Bronchial epithelial cell (primary cell): Measurements from ENCODE around the gene SNORC. TPM values are rescaled to one million over a fixed set of nuclear protein-coding genes. Genes with fewer than 3 reads are reported as not detected.
"Not testable (repeated sequence)": the region's sequence is repeated elsewhere in the genome, so short reads cannot be mapped to it uniquely, and the experiment has no call there.

Source experiments
- DNase-seq: peaks from one replicate; pipeline ENCODE4 v3.0.0-alpha.2; 2010; ENCODE audit warnings: low read depth
- FAIRE-seq: peaks from 2 replicates; lab custom pipeline; 2011; peaks lifted over from hg19 to GRCh38; lab: Jason Lieb, UNC
- H3K27me3 ChIP-seq: 2 replicates; pipeline ENCODE4 v1.5.1; 2011; ENCODE audit warnings: low read length; ENCODE audit not compliant: control insufficient read depth, insufficient read depth
- H3K36me3 ChIP-seq: 2 replicates; pipeline ENCODE4 v1.5.1; 2011; ENCODE audit warnings: low read length; ENCODE audit not compliant: control insufficient read depth, insufficient read depth
- H3K4me3 ChIP-seq: 2 replicates; pipeline ENCODE4 v1.5.1; 2011; ENCODE audit warnings: mild to moderate bottlenecking, low read depth, low read length, control low read depth
- total RNA-seq: library from RNA; depleted of rRNA; stranded (reverse); fragments of >200 nt; gene quantifications from 2 replicates; pipeline ENCODE4 v1.2.1, GENCODE V29; 2014
- TF ChIP-seq, protein P1 (sequence below): IDR thresholded peaks from 2 replicates; pipeline ENCODE4 v1.5.1; 2011; ENCODE audit warnings: mild to moderate bottlenecking, moderate library complexity, low read length, control low read depth, inconsistent platforms; ENCODE audit not compliant: insufficient read depth, severe bottlenecking

Gene SNORC
- total RNA-seq, 1 donor from 2014 or later = 0.53 TPM

DNA sequence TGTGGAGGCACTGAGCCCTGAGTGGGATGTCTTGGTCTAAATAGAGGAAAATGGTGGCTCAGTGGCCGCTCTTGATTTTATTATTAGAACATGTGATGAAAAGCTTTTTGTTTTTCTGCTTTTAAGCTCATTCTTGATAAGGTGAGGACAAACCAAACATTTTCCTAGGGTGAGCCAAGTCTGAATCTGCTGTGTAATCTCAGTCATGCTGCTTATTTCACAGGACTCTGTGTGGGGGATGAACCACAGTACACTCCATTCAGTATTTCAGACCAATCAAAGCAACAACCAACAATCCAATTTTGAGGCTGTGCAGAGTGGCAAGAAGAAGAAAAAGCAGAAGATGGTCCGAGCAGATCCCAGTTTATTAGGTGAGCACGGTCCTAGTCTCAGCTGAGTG lies 20.0 kb upstream of the SNORC start:
- DNase-seq (no peak), FAIRE-seq (no peak)
- TF ChIP-seq, protein P1, sequence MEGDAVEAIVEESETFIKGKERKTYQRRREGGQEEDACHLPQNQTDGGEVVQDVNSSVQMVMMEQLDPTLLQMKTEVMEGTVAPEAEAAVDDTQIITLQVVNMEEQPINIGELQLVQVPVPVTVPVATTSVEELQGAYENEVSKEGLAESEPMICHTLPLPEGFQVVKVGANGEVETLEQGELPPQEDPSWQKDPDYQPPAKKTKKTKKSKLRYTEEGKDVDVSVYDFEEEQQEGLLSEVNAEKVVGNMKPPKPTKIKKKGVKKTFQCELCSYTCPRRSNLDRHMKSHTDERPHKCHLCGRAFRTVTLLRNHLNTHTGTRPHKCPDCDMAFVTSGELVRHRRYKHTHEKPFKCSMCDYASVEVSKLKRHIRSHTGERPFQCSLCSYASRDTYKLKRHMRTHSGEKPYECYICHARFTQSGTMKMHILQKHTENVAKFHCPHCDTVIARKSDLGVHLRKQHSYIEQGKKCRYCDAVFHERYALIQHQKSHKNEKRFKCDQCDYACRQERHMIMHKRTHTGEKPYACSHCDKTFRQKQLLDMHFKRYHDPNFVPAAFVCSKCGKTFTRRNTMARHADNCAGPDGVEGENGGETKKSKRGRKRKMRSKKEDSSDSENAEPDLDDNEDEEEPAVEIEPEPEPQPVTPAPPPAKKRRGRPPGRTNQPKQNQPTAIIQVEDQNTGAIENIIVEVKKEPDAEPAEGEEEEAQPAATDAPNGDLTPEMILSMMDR = no peak
- Histone ChIP-seq H3K27me3 (no peaks in the 10 kb centered on the region), H3K36me3 (peaks cover 17% of the 10 kb centered on the region), H3K4me3 (no peak overlapping the region)

DNA sequence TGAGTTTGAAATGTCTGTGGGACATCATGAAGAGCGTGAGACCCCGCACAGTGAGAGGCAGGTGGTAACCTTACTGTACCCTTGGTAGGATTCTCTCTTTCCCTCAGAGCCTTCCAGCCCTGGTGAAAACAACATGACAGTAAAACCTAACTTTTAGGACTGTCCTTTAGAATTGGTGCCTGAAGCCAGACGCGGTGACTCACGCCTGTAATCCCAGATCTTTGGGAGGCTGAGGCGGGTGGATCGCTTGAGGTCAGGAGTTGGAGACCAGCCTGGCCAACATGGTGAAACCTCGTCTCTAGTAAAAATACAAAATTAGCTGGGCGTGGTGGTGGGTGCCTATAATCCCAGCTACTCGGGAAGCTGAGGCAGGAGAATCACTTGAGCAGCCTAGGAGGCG lies 18.0 kb upstream of the SNORC start:
- H3K36me3 ChIP-seq = peaks cover 12% of the 10 kb centered on the region
- not testable (repeated sequence) for H3K4me3 ChIP-seq, H3K27me3 ChIP-seq, DNase-seq, FAIRE-seq

DNA sequence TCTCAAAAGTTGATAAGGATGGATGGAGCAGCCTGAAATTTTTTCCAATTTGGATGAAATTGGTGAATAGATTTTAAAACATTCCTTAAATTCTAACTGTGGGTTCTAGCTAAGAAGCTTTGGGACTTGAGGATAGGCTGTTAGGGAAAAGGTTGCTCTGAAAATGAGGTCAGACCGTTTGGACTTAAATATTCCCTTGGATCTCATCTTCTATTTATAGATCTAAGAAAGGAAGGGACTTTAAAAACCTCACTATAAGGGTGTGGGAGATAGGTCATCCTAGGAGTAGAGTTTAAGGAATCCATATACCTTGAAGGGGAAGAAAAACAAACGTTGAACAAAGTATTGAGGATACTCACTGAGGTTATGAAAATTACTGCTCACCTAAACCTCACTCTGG lies 17.4 kb upstream of the SNORC start:
- TF ChIP-seq, protein P1 = no peak
- DNase-seq (no peak), FAIRE-seq (no peak)
- Histone ChIP-seq H3K36me3 (peaks cover 12% of the 10 kb centered on the region), H3K4me3 (no peak overlapping the region), H3K27me3 (no peaks in the 10 kb centered on the region)

DNA sequence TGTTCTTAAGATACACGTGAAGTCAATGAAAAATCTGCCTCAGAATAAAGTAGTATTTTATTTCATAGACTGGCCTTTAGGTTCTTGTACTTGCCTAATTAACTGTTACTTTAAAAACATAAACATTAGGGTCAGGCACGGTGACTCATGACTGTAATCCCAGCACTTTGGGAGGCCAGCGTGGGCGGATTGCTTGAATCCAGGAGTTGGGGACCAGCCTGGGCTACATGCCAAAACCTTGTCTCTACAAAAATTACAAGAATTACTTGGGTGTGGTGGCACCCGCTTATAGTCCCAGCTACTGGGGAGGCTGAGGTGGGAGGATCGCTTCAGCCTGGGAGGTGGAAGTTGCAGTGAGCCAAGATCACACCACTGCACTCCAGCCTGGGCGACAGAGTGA lies 16.0 kb upstream of the SNORC start:
- H3K27me3 ChIP-seq = no peaks in the 10 kb centered on the region
- FAIRE-seq = no peak
- no peak overlapping the region for H3K4me3 ChIP-seq
- TF ChIP-seq, protein P1 = no peak
- peak; percentile 81 for DNase-seq
- H3K36me3 ChIP-seq = peaks cover 14% of the 10 kb centered on the region

DNA sequence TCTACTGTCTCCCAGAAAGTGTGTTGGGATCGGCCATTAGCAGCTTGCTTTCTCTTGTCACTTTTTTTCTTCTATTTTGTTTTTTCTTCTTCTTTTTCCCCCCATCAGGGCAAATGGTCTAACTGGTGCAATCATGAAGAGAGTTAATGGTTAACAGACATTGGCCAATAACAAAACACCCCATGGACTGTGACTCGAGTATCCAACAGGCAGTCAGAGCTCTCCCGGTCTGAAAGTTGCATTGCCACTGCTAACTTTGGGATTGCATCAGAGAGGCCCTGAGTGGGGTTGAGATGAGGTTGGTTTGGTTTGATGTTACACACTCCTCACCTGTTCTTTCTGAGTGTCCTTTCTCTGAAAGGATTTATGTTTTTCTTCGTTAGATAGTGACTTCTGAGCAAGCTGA lies 12.9 kb upstream of the SNORC start:
- no peak overlapping the region for H3K4me3 ChIP-seq
- FAIRE-seq (no peak), DNase-seq (no peak)
- TF ChIP-seq, protein P1 = no peak
- H3K27me3 ChIP-seq = no peaks in the 10 kb centered on the region
- H3K36me3 ChIP-seq = peaks cover 2% of the 10 kb centered on the region

DNA sequence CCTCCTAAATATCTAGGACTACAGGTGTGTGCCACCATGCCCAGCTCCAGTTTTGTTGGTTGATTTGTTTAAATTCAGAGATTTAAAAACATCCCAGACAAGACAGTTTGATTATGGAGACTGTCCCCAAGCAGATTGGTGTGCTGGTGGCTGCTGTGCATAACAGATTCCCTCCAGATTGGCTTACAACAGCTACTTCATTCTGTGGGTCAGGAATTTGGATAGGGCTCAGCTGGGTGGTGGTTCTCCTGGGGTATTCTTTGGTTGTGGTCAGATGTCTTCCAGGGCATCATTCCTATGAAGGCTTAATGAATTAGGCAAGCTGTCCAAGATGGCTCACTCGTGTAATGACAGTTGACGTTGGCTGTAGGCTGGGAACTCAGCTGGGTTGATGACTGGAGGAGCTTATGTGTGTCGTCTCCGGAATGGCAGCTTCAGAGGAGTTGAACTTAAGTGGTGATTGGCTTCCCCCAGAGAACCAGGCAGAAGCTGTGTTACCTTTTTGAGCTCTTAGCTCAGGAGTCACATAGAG lies 10.6 kb upstream of the SNORC start:
- Histone ChIP-seq H3K27me3 (no peaks in the 10 kb centered on the region), H3K4me3 (no peak overlapping the region), H3K36me3 (peaks cover 2% of the 10 kb centered on the region)
- DNase-seq (no peak), FAIRE-seq (peak; percentile 43)
- TF ChIP-seq, protein P1 = no peak
